HTR-8/SVneo (cell line): ENCODE data around the gene NFE2.
A peak's percentile ranks its signal among the peaks of the same experiment; 100 is the strongest.

Experiments used
- DNase-seq: peaks from one replicate; pipeline ENCODE4 v3.0.0; 2011; ENCODE audit warnings: low spot score, mixed read lengths; ENCODE audit not compliant: insufficient read length
- FAIRE-seq: peaks from 2 replicates; lab custom pipeline; 2011; peaks lifted over from hg19 to GRCh38; lab: Jason Lieb, UNC

Gene NFE2

GRCh38 chr12:54311051-54311450 lies 10.2 kb upstream of the NFE2 start:
- DNase-seq (no peak), FAIRE-seq (no peak)

GRCh38 chr12:54306925-54307741 lies 6.3 kb upstream of the NFE2 start:
- FAIRE-seq, result no peak

GRCh38 chr12:54304187-54304810 lies 3.5 kb upstream of the NFE2 start:
- FAIRE-seq (no peak), DNase-seq (peak; percentile 79)

More at GRCh38 chr12:54306925-54307741, 6.3 kb upstream of the NFE2 start:
- peak; percentile 65 for DNase-seq

DNA sequence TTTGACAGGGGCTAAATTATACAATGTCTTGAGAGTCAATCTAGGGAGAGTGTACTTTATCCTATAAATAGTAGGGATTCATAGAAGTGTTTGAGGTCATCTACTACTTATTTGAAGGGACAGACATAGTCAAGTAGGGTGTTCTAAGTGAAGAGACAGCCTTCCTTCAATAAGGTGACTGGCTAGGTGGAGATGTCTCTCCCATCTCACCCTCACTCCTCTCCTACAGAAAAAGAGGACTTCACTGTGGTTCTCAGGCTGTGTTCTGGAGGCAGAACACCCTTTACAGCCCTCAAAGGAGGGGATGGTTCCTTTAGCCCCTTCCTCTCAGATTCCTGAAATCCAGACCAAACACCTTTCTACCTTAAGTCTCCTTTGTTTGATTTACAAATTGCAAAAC lies 2.8 kb upstream of the NFE2 start:
- FAIRE-seq, result no peak
- DNase-seq, result no peak

GRCh38 chr12:54301428-54302048 lies 723 bp upstream of the NFE2 start:
- FAIRE-seq (no peak), DNase-seq (no peak)

DNA sequence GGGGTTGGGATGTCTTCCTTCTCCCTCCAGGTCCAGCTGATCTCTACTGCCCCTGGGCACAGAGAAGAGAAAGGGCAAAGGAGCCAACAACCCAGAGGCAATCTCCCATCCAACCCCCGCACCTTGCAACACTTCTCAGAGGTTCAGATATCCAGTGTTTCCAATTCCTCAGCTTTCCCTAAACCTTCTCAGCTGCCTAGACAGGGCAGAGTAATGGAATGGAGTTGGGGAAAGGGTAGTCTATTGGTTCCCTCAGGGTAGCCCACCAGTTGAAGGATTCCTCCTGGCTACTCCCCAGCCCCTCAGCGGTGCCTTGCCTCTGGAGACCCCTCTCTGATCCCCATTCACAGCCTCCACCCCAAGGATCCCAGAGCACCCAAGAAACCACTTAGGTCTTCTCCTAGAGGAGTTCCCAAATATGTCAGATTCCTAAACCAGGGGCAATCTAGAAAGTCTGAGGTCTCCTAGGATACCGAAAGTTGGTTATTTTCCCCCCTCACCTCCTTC lies 537 bp downstream of the NFE2 start:
- DNase-seq (no peak), FAIRE-seq (no peak)

DNA sequence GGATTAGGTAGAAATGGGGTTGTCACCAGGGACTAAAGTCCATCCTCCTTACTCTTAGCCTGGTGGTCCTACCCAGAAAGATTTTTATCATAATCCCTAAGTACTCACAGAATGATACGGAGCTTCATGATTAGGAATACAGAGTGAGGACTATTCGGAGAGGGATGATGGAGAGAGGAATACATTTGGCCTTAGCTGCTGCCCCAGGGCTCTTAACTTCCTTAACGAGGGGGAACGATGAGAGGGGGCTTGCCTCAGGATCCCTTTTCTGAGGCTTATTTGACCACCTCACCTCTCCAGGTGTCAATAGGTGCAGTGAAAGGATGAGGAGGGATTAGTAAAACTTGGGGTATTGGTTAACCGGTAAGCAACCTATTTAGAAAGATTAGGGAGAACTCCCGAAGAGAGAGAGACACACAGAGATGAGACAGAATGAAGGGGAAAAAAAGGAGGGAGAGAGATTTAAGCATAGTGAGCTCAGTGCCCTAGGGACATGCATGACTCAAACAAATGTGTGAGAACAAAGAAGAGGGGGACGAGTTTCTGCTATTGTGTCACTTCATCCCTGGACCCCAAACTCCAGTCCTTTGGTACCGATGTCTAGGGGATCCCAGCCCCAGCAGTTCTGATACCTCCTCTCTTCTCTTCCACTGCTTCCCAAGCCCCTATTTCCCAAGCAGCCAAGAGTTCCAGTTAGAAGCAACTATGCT lies 1.1 kb downstream of the NFE2 start:
- no peak for DNase-seq
- FAIRE-seq, result no peak

DNA sequence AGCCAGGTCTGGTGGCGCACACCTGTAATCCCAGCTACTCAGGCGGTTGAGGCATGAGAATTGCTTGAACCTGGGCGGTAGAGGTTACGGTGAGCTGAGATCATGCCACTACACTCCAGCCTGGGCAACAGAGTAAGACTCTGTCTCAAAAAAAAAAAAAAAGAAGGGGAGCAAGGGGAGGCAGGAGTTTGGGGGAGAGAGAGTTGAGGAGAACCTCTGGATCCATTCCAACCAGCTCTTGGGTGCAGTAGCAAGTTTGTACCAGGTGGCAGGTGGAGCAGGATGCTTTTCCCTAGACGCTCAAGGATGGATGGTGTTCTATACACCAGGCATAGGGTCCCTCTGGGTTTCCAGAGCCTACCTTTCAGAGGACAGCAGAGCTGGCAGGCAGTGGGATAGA lies 1.9 kb downstream of the NFE2 start:
- DNase-seq (no peak), FAIRE-seq (no peak)

GRCh38 chr12:54296393-54297099 lies 4.3 kb downstream of the NFE2 start:
- FAIRE-seq (no peak), DNase-seq (no peak)

GRCh38 chr12:54294953-54295566 lies 5.8 kb downstream of the NFE2 start:
- FAIRE-seq (no peak), DNase-seq (no peak)

DNA sequence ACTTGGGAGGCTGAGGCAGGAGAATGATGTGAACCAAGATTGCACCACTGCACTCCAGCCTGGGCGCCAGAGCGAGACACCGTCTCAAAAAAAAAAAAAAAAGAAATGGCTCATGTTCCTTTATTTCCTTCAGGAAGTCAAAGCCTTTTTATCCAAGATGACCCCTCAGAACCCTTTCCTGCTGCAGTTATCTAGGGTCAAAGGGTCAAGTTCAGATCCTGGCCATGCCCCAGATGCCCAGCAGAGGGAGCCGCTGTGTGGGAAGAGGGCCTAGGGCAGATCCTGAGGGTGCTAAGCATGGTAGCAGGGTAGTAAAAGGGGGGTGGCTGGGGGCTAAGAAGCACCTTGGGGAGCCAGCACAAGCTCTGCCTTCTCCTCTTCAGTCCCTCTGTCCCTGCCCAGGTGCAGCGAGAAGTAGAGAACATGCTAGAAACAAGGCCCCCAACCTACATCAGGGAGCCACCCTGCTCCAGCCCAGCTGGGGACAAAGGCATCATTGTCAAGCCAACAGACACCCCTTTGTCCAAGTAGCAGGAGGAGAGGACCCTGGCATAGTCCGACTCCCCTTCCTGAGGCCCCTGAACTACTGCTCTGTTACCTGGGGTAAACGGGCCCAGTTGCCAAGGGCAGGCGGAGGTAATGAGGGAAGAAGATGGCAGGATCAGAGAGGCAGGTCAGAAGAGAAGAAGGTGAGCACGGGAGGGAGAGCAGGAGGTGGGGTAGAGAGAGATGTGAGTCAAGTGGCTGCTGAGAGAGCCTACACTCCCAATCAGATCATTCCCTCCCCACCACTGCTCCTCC lies 6.5 kb downstream of the NFE2 start:
- peak; percentile 59 for DNase-seq
- no peak for FAIRE-seq

- DNase-seq (no peak), FAIRE-seq (no peak)
Observed at GRCh38 chr12:54292931-54293241, 7.9 kb downstream of the NFE2 start.

GRCh38 chr12:54292083-54292930 lies 8.5 kb downstream of the NFE2 start:
- DNase-seq (no peak), FAIRE-seq (no peak)

GRCh38 chr12:54287261-54288157 lies 13.3 kb downstream of the NFE2 start:
- no peak for DNase-seq
- no peak for FAIRE-seq

DNA sequence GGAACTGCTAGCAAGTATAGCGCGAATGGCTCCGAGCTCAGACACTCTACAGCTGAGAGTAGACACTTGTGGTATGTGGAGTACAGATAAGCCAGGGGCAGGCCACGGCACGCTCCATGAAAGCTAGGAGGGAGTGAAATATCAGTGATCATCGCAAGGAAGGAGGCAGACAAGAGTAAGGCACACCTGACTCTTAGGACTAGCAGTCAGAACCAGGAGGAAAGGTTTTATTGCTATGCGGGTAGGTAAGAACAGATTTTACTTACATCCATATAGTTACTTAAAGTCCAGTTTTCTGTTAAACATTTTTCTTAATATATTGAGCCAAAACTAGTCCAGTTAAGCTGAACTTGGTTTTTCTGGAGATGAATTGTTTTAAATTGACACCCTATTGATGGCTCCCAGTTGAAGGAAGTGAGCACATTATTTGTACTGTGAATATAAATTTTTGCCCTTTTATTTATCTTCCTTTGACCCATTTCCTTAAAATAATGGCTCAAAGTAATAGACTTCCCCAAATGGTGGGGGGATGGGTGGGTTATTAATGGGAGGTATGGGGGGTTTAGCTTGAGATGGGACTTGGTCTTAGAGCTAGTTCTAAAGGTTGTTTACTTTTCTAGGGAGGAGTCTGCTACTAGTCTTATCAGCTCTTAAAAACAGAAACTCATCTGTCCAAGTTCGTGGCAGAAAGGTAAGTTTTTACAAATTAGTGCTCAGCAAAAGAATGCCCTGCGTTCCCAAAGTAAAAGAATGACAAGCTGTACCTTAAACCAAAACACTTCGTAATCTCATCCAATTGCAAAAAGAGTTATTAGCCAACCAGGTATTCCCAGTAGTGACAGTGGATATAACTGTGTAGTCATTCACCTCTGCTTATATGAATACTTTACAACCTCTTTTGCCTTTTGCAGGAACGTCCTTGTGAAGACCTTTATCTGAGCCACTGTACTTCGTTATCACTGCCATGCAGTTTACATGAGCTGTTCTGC lies 14.5 kb downstream of the NFE2 start:
- FAIRE-seq (no peak), DNase-seq (no peak)
